ENCODE data around the gene FOXN3.

Gene FOXN3

DNA sequence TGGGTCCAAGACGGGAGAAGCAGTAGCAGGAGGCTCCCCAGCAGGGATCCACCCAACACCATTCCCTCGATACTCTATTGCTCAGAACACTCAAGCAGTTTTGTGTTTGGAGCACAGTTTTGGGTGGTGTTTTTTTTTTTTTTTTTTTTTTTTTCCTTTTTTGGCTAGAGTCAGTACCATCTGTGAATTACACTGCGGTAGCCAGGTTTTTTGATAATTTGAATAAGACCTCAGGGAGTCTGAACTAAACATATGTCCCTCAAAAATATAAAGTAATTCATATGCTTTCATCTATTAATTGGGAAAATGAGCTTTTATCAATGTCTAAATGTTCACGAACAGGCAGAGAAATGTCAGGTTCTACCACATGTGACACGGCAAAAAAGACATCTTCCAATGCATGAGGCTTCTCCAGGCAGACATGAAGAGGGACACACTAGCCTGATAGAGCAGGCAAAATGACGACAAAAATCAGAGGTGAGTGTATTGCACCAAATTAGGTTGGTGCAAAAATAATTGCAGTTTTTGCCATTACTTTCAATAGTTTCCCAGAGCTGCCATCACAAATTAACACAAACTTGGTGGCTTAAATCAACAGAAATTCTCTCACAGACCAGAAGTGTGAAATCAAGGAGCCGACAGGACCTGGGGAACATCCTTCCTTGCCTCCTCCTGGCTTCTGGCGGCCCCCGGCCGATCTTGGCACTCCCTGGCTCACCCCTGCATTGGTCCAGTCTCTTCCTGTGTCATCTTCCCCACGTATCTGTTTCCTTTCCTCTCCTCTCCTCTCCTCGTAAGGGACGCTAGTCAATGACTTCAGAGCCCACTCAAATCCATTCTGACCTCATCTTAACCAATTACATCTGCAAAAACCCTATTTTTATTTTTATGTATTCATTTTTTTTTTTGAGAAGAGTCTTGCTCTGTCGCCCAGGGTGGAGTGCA lies 33.9 kb downstream of the FOXN3 start:
- no peak for DNase-seq (ENCODE audit: low read depth in 2 of 2)

- DNase-seq (ENCODE audit: low read depth in 2 of 2), result no peak
Measured at GRCh38 chr14:89382487-89382886, 34.5 kb downstream of the FOXN3 start.

DNA sequence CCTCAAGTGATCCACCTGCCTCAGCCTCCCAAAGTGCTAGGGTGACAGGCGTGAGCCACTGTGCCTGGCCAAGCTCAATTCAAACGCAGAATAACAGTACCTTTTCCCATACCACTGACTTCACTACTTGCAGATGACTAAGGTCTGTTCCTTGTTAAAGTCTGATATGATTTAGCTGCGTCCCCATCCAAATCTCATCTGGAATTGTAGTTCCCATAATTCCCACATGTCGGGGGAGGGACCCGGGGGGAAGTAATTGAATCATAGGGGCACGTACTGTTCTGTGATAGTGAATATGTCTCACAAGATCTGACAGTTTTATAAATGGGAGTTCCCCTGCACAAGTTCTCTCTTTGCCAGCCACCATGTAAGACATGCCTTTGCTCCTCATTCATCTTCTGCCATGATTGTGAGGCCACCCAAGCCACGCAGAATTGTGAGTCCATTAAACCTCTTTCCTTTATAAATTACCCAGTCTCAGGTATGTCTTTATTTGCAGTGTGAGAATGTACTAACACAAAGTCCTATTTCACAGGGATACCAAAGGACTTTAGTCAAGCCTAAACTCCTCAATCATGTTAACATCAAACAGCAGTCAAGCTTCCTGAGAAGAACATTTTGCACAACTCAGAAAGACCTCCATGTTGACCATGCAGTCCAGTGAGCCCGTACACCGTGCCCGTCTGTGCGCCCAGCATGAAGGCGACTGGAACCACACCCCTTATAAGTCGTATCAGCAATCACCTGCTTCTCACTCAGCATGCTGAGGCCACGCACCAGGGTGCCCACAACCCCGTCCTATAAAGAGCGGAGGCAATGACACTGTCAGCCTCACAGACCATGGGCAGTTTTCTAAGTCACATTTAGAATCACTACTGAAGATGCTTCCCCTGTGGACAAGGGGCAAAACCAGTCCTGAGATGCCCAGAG lies 36.9 kb downstream of the FOXN3 start:
- DNase-seq (ENCODE audit: low read depth in 2 of 2), result no peak

DNA sequence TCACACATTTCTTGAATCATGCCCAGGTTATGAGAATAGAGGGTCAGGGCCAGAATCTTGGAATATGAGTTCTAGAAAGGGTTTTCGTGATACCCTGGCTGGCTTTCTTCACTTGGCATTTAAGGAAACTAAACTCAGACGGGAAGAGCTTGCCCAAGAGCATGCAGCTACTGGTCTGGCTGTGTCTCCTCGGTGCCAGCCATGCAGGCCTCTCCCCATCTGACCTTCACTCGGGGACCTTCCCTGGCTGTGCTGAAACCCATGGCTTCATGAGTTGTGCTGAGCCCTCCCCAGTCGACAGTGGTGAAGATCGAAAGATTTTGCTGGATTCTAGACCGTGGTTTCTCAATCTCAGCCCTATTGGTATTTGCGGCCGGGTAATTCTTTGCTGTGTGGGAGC lies 38.0 kb downstream of the FOXN3 start:
- no peak for DNase-seq (ENCODE audit: low read depth in 2 of 2)

DNA sequence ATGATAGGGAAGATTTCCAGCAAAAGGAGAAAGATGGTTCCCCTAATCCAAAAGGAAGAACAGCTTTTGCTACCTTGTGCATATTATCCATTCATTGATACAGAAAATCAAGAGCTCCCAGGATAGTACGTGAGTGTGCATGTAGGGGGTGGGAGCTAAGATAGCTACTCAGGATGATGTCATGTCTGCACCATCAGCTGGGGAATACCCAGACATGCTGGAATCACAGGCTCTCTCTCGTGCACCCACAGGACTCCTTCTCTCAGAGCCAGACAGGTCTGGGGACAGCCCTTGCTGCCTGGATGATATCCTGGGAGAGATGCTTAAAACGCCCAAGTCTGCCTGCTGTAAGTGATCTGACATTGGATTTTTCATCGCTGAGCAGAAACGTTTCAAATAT lies 38.9 kb downstream of the FOXN3 start:
- DNase-seq (ENCODE audit: low read depth in 2 of 2), result no peak

GRCh38 chr14:89377544-89377943 lies 39.5 kb downstream of the FOXN3 start:
- no peak for DNase-seq (ENCODE audit: low read depth in 2 of 2)

DNA sequence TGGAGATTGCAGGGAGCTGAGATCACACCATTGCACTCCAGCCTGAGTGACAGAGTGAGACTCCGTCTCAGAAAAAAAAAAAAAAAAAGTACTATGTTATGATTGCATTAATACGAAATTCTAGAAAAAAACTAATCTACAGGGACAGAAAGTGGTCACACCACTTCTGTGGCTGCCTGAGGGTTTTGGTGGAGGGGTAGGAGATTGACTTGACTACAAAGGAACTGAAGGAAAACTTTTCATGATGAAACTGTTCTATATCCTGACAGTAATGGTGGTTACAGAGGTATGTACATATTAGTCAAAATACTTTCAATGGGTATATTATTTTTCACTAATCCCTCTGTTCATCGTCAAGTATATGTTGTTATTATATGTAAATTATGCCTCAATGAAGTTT lies 42.1 kb downstream of the FOXN3 start:
- DNase-seq (ENCODE audit: low read depth in 2 of 2), result no peak

DNA sequence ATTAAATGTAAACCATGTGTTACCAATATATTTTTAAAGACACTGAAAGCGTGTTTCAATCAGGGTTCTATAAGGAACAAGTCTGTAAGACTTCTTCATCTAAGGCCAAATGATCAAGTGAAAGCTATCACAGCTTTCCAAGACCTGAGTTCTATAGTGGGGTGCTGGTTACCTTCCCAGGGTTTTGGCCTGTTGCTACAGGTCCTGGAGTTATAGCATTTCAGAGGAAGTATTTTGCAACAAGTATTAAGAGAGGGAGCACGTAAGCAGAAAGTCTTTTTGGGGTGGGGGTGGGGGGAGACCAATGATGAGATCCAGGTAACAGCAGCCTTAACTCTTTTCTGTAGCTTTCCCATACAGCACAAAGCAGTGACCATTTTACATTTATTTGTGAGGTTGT lies 43.8 kb downstream of the FOXN3 start:
- no peak for DNase-seq (ENCODE audit: low read depth in 2 of 2)

DNA sequence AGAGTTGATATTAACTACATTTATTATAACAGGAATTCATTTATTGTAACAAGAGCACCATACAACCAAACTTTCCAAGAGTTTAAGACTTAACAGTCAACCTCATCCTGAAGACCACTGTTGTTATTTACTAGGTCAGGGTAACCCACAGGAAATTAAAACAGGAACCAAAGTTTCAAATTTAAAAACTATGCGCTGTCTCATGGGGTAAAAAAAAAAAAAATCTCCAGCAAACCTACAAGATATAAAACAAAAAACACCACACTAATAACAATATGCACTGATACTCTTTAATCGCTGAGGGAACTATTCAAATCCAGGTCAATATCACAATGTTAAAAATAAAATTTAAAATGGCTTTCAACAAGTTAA lies 44.5 kb downstream of the FOXN3 start:
- no peak for DNase-seq (ENCODE audit: low read depth in 2 of 2)

DNA sequence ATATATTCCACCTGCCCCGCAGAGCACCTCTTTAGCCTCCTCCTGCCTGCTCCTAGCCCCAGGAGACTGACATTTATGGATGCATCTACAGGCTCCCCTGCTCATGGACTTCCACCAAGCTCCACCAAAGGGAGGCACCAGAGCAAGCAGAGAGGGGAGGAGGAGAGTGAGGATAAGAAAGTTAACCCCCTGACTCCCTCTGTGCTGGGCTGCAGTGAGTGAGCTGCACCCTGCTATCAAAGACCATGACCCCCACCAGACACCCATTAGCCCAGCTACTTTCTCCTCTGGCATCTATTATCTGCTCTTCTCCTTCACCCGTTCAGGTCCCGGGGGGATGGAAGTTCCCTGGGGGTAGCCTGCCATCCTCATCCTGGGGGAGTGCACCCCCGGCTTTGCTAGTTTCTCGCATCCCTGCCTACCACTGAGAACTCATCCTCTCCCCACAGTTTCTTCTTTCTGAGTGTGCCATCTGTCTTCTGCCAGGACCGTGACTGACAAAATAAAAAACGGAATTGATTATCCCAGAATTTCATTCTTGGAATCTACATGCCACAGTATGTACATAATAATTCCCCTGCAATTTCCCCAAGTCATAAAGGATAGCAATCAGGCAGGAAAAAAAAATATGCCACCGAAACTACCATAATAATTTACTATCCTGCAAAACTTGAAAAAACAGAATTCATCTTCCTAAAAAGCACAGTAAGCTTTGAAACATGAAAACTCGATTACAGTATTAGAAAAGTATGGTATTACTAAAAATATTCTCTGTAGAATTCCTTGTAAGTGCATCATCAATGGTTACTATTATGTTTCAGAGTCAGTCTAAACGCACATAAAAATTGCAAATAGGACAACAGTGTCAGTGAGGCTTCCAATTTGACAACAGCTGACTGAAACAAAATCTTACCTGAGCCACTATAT lies 45.2 kb downstream of the FOXN3 start:
- DNase-seq (ENCODE audit: low read depth in 2 of 2), result no peak

DNA sequence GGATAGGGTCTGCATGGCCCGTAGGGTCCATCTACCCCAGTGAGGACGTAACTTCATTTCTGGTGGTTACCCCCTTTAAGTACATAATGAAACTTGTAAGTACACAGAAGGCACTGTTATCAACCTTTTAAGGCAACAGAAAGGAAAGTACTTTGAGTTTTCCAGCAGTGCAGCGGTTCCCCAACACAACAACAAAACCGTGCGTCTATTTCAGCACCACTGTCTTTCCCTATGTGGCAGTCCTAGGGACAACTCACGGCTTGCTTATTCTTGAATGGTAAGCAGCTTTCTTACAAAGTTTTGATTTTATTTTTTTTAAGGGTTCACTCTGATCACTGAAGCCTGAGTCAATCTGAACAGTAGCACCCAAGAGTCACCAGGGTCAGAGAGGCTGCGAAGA lies 46.3 kb downstream of the FOXN3 start:
- no peak for DNase-seq (ENCODE audit: low read depth in 2 of 2)

DNA sequence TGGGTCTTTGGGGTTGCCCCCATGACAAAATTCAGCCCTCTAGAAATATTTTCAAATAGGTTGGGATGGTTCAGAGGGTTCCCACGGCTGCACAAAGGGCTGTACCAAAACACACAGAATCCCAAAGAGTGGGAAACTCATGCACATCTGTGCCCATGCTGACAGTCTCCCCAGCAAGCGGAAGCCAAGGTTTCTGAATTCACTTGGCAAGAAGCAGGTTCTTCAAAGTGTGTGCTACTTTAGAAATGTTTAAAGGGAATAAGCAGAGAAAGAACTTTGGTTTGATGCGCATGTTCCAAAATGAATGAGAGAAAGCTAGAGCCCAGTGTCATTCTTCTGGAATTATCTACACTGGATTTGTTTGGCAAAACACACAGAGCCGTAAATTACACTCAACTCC lies 46.7 kb downstream of the FOXN3 start:
- DNase-seq (ENCODE audit: low read depth in 2 of 2), result no peak

DNA sequence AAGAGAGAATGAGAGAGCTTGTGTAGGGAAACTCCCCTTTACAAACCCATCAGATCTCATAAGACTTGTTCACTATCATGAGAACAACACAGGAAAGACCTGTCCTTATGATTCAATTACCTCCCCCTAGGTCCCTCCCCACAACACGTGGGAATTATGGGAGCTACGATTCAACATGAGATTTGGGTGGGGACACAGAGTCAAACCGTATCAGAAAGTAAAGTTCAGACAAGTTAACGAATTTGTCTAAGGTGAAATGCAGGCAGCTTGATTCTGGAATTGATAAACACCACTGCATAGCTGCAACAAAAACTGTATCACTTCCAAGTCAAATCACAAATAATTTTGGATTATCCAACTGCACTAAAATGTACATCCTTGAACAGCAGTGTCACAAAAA lies 47.4 kb downstream of the FOXN3 start:
- DNase-seq (ENCODE audit: low read depth in 2 of 2), result no peak

DNA sequence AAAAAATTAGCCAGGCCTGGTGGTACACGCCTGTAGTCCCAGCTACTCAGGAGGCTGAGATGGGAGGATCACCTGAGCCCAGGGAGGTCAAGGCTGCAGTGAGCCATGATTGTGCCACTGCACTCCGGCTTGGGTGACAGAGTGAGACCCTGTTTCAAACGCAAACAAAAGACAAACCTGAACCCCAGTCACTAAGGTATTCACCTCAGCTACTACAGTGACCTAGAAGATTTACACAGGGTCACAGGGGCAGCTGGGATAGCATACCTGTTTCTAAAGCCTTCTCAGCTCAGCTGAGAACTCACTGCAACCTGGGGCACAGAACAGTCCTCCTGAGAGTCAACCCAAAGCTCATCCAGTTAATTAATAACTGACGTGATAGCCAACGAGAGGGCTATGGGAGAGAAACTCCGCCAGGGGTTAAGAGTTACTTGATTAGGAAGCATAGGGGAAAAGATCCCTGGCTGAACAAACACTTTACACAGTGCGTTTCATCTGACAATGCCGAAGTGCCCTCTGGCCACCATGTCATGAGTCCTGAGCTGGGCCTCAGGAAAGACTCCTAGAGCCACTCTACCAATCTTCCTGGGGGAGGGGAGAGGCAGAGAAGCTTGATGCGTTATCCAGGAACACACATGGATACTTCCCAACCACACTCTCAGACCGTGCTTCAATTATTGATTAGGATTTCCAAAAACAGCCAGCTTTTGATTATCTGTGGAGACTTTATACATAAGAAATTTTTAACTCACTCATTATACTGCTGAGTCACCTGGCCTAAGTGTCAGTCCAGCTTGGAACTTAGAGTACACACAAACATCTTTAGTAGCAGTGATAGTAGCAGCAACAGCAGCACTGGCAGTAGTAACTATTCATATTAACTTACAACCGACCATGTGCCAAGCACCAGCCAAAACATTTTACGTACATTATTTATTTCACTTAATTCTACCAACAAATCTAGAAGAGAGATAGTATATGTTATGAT lies 48.2 kb downstream of the FOXN3 start:
- DNase-seq (ENCODE audit: low read depth in 2 of 2), result no peak

- DNase-seq (ENCODE audit: low read depth in 2 of 2), result no peak
Measured at GRCh38 chr14:89367779-89368120, 49.3 kb downstream of the FOXN3 start.

GRCh38 chr14:89366864-89367778 lies 49.9 kb downstream of the FOXN3 start:
- no peak for DNase-seq (ENCODE audit: low read depth in 2 of 2)

DNA sequence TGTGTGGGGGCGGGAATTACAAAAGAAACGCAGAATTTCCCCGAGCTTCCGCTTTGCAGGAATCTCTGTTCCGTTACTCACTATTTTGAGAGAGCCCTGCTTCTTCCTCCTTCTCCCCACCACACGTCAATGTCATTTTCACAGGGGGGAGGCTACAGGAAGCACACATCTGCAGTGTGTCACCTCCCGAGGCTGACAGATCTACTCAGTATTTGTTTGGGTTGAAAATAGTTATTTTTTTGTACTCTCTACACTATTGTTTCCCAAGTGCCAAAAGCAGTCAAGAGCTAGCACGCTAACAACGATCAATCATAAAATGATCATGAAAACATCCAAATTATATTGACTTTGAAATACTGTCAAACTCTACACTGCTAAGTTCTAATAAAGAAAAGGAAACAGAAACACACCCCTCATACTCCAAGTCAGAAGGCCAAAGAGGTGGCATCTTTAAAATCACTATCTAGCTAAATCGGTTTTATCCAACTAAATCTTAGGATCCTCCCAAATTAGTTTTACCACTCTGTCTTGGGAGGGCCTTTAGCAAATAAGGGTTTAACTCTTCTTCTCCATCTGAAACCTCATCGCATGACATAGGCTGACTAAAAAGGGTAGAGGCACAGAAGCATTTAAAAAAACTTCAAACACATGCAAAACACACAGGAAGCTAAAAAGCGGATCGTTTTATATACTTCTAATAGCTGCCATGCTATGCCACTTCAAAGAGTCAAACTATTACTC lies 51.8 kb downstream of the FOXN3 start:
- peak; percentile 25 to 52 for DNase-seq (ENCODE audit: low read depth in 2 of 2)

DNA sequence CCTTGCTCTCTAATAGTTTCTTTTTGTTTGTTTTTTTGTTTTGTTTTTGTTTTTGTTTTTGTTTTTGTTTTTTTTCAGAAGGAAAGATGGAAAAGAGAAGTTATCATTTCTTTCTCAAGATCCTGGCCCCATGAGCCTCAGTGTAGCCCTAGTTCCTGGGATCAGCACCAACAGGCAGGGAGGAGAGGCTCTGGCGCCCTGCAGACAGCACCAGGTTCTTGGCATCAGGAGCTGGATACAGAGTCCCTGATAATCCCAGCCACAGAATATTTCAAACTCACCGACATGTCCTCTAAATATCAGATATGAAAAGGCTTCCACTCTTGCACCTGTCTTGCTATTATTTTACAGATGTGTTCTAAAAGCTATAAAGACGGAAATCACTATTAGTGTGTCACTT lies 52.7 kb downstream of the FOXN3 start:
- DNase-seq (ENCODE audit: low read depth in 2 of 2), result no peak

- no peak for DNase-seq (ENCODE audit: low read depth in 2 of 2)
Measured at GRCh38 chr14:89360277-89360676, 56.8 kb downstream of the FOXN3 start.
